K562 (cell line): Measurements from ENCODE around the gene CPNE6.

Experiments
- CHD1 ChIP-seq: fragments of 200-600 bp; sonication (generic); IDR thresholded peaks from one replicate; pipeline ENCODE4 v1.6.1; 2012; ENCODE audit warnings: mild to moderate bottlenecking, moderate library complexity, low read length, inconsistent platforms
- SRSF1 ChIP-seq: fragments of 200-400 bp; formaldehyde crosslinking; IDR thresholded peaks from 2 replicates; pipeline ENCODE4 v1.6.1; 2017; ENCODE audit warnings: mild to moderate bottlenecking, low read depth, low read length, moderate library complexity
- ZEB2 ChIP-seq: fragments of 450-650 bp; IDR thresholded peaks from 2 replicates; pipeline ENCODE4 v1.6.1; 2016
- ZNF561 ChIP-seq: fragments of 450-650 bp; formaldehyde crosslinking; conservative IDR thresholded peaks from 2 replicates; pipeline ENCODE4 v1.4.0; 2020; ENCODE audit warnings: mild to moderate bottlenecking, moderate library complexity

GRCh38 chr14:24088095-24088494 lies 16.7 kb downstream of the CPNE6 start:
- TF ChIP-seq SRSF1: no peak
- TF ChIP-seq ZEB2: no peak
- no peak for TF ChIP-seq ZNF561 (CRISPR knock-in tag)
- TF ChIP-seq CHD1: no peak
